Left hindlimb (tissue), 1 donor: ENCODE results near the gene ALPG.
"Not testable (repeated sequence)": the region's sequence is repeated elsewhere in the genome, so short reads cannot be mapped to it uniquely, and the experiment has no call there.

ENCODE experiments used
- DNase-seq: peaks from one replicate; pipeline ENCODE4 v3.0.0-alpha.2; 2018

ALPG gene

GRCh38 chr2:232377841-232378734, 28.6 kb upstream of the ALPG start:
- no peak for DNase-seq

- DNase-seq, result not testable (repeated sequence)
Measured at GRCh38 chr2:232378735-232379151, 27.9 kb upstream of the ALPG start, which contains the start of gene ALPP. Gene ALPP (plus strand): TSS chr2:232378751. CDS start chr2:232378803, 52 bp downstream.

GRCh38 chr2:232379610-232380590, 26.7 kb upstream of the ALPG start:
- not testable (repeated sequence) for DNase-seq

GRCh38 chr2:232381204-232382031, 25.2 kb upstream of the ALPG start:
- DNase-seq, result not testable (repeated sequence)

- DNase-seq, result no peak
Measured at GRCh38 chr2:232382331-232383225, 24.1 kb upstream of the ALPG start.

- DNase-seq, result no peak
Measured at GRCh38 chr2:232384466-232384865, 22.2 kb upstream of the ALPG start.

GRCh38 chr2:232385058-232385457, 21.6 kb upstream of the ALPG start:
- not testable (repeated sequence) for DNase-seq

- no peak for DNase-seq
Measured at GRCh38 chr2:232385660-232386489, 20.8 kb upstream of the ALPG start.

- DNase-seq, result no peak
Measured at GRCh38 chr2:232386490-232386739, 20.2 kb upstream of the ALPG start.

- no peak for DNase-seq
Measured at GRCh38 chr2:232386740-232387450, 19.7 kb upstream of the ALPG start.

- no peak for DNase-seq
Measured at GRCh38 chr2:232387451-232388171, 19.0 kb upstream of the ALPG start.

GRCh38 chr2:232388324-232388891, 18.2 kb upstream of the ALPG start:
- no peak for DNase-seq

GRCh38 chr2:232389327-232389726, 17.3 kb upstream of the ALPG start:
- no peak for DNase-seq

GRCh38 chr2:232390661-232391060, 16.0 kb upstream of the ALPG start:
- no peak for DNase-seq

GRCh38 chr2:232393556-232393955, 13.1 kb upstream of the ALPG start:
- DNase-seq, result no peak

GRCh38 chr2:232394431-232394830, 12.2 kb upstream of the ALPG start:
- DNase-seq, result not testable (repeated sequence)

GRCh38 chr2:232395586-232395985, 11.1 kb upstream of the ALPG start:
- DNase-seq, result no peak

- no peak for DNase-seq
Measured at GRCh38 chr2:232396683-232397082, 10.0 kb upstream of the ALPG start.
